Activated B cell treated with CpG ODN at 0.5 μM for 24 hours (primary cell): ENCODE measurements around the gene BRIP1. TPM values are rescaled to one million over a fixed set of nuclear protein-coding genes. Genes with fewer than 3 reads are reported as not detected.

Experiments used
- ATAC-seq: fragments of 200-7000 bp; cut with Tn5 transposase; one replicate; pipeline ENCODE4 v1.10.0; 2021; ENCODE audit warnings: low read depth, mild to moderate bottlenecking, moderate library complexity
- CTCF ChIA-PET: fragments of 350-600 bp; sonication (Branson Sonifier 250); formaldehyde crosslinking; loops from one replicate; lab custom pipeline; 2021; ENCODE audit warnings: antibody characterized with exemption; lab: Charles Lee
- POLR2A ChIA-PET: fragments of 350-600 bp; sonication (Branson Sonifier 250); formaldehyde crosslinking; loops from one replicate; lab custom pipeline; 2021; ENCODE audit warnings: antibody characterized with exemption; lab: Charles Lee
- DNase-seq: peaks from one replicate; pipeline ENCODE4 v3.0.0; 2022
- H3K27ac Mint-ChIP-seq: one replicate; pipeline ENCODE4 v1.8.0; 2020; ENCODE audit warnings: mixed read lengths
- H3K27me3 Mint-ChIP-seq: one replicate; pipeline ENCODE4 v1.8.0; 2021; ENCODE audit warnings: mixed read lengths
- H3K36me3 Mint-ChIP-seq: one replicate; pipeline ENCODE4 v1.8.0; 2021; ENCODE audit warnings: low read depth, mixed read lengths
- H3K4me1 Mint-ChIP-seq: one replicate; pipeline ENCODE4 v1.8.0; 2021; ENCODE audit warnings: mixed read lengths
- H3K4me3 Mint-ChIP-seq: one replicate; pipeline ENCODE4 v1.8.0; 2020; ENCODE audit warnings: mild to moderate bottlenecking, mixed read lengths
- H3K9me3 Mint-ChIP-seq: one replicate; pipeline ENCODE4 v1.8.0; 2020; ENCODE audit warnings: mixed read lengths
- CTCF ChIP-seq: fragments of 200-600 bp; IDR thresholded peaks from one replicate; pipeline ENCODE4 v1.8.0; 2022; ENCODE audit warnings: antibody characterized with exemption, mild to moderate bottlenecking
- intact Hi-C: fragments of 100-400 bp; cut with micrococcal nuclease; formaldehyde crosslinking; loops from one replicate; pipeline ENCODE4 v1.15.1; 2024
- total RNA-seq: library from RNA; stranded (reverse); gene quantifications from 2 replicates; pipeline ENCODE4 v1.2.3, GENCODE V29; 2022

Gene BRIP1
- total RNA-seq, 1 donor from 2014 or later = 2.5 TPM

GRCh38 chr17:61875804-61876203 lies 12.5 kb upstream of the BRIP1 start:
- no peaks in the 10 kb centered on the region for H3K27me3 Mint-ChIP-seq
- no peak overlapping the region for H3K27ac Mint-ChIP-seq
- no peaks in the 10 kb centered on the region for H3K4me1 Mint-ChIP-seq
- no peak overlapping the region for H3K4me3 Mint-ChIP-seq
- ATAC-seq = no peak
- intact Hi-C loops = no loop called here
- DNase-seq = no peak
- no peaks in the 10 kb centered on the region for H3K9me3 Mint-ChIP-seq
- no peak for TF ChIP-seq CTCF
- ChIA-PET CTCF (no interaction called here), POLR2A (no interaction called here)
- peaks cover 65% of the 10 kb centered on the region for H3K36me3 Mint-ChIP-seq

GRCh38 chr17:61875285-61875684 lies 12.0 kb upstream of the BRIP1 start:
- no peaks in the 10 kb centered on the region for H3K27me3 Mint-ChIP-seq
- no peak overlapping the region for H3K27ac Mint-ChIP-seq
- ATAC-seq (no peak), DNase-seq (no peak)
- POLR2A ChIA-PET = no interaction called here
- no peak overlapping the region for H3K4me3 Mint-ChIP-seq
- CTCF ChIA-PET = no interaction called here
- TF ChIP-seq CTCF = no peak
- H3K36me3 Mint-ChIP-seq = peaks cover 66% of the 10 kb centered on the region
- intact Hi-C loops = no loop called here
- H3K9me3 Mint-ChIP-seq = no peaks in the 10 kb centered on the region
- no peaks in the 10 kb centered on the region for H3K4me1 Mint-ChIP-seq

GRCh38 chr17:61874075-61874474 lies 10.7 kb upstream of the BRIP1 start:
- intact Hi-C loops = no loop called here
- no peaks in the 10 kb centered on the region for H3K9me3 Mint-ChIP-seq
- CTCF ChIA-PET = no interaction called here
- ATAC-seq = no peak
- H3K36me3 Mint-ChIP-seq = peaks cover 63% of the 10 kb centered on the region
- no peak for DNase-seq
- H3K4me1 Mint-ChIP-seq = no peaks in the 10 kb centered on the region
- no peak for TF ChIP-seq CTCF
- H3K4me3 Mint-ChIP-seq = no peak overlapping the region
- no peak overlapping the region for H3K27ac Mint-ChIP-seq
- POLR2A ChIA-PET = no interaction called here
- H3K27me3 Mint-ChIP-seq = no peaks in the 10 kb centered on the region

- H3K9me3 Mint-ChIP-seq = no peaks in the 10 kb centered on the region
- intact Hi-C loops = no loop called here
- no peak overlapping the region for H3K27ac Mint-ChIP-seq
- H3K4me3 Mint-ChIP-seq = no peak overlapping the region
- H3K36me3 Mint-ChIP-seq = peaks cover 56% of the 10 kb centered on the region
- no peaks in the 10 kb centered on the region for H3K27me3 Mint-ChIP-seq
- TF ChIP-seq CTCF = no peak
- no peak for DNase-seq
- H3K4me1 Mint-ChIP-seq = no peaks in the 10 kb centered on the region
- ChIA-PET POLR2A (no interaction called here), CTCF (no interaction called here)
- ATAC-seq = no peak
Measured at GRCh38 chr17:61872099-61872498, 8.8 kb upstream of the BRIP1 start.

GRCh38 chr17:61869138-61869537 lies 5.8 kb upstream of the BRIP1 start:
- POLR2A ChIA-PET = no interaction called here
- peaks cover 40% of the 10 kb centered on the region for H3K36me3 Mint-ChIP-seq
- ATAC-seq = no peak
- H3K9me3 Mint-ChIP-seq = no peaks in the 10 kb centered on the region
- no peaks in the 10 kb centered on the region for H3K4me1 Mint-ChIP-seq
- no peak for TF ChIP-seq CTCF
- H3K4me3 Mint-ChIP-seq = no peak overlapping the region
- H3K27ac Mint-ChIP-seq = no peak overlapping the region
- no peak for DNase-seq
- intact Hi-C loops = no loop called here
- no peaks in the 10 kb centered on the region for H3K27me3 Mint-ChIP-seq
- CTCF ChIA-PET = no interaction called here
